HL-60 (cell line): ENCODE measurements around the gene LRFN4.

ENCODE experiments used
- DNase-seq, 2 experiments: peaks; one replicate each; pipeline ENCODE4 v3.0.0-alpha.2; 2010 to 2020; ENCODE audit warnings: low read depth in 1 of 2, low spot score in 1 of 2
- H3K27ac ChIP-seq: fragments of 250-450 bp; sonication (Bioruptor Pico); replicated peaks from 2 replicates; pipeline ENCODE4 v1.5.1; 2020; ENCODE audit warnings: mild to moderate bottlenecking, moderate library complexity
- H3K27me3 ChIP-seq: fragments of 250-450 bp; sonication (Bioruptor Pico); 2 replicates; pipeline ENCODE4 v1.5.1; 2021; ENCODE audit warnings: mild to moderate bottlenecking, moderate library complexity; ENCODE audit not compliant: insufficient read depth, poor library complexity, severe bottlenecking
- H3K4me3 ChIP-seq: replicated peaks from 2 replicates; pipeline ENCODE4 v1.5.1; 2011; ENCODE audit warnings: mild to moderate bottlenecking, control low read depth, low read length; ENCODE audit not compliant: insufficient read depth
- GABPA ChIP-seq: IDR thresholded peaks from 2 replicates; pipeline ENCODE4 v1.6.1; 2012; ENCODE audit warnings: low read depth
- POLR2AphosphoS5 ChIP-seq: IDR thresholded peaks from 2 replicates; pipeline ENCODE4 v1.6.1; 2012; ENCODE audit warnings: low read depth
- SPI1 ChIP-seq: IDR thresholded peaks from 2 replicates; pipeline ENCODE4 v1.6.1; 2012; ENCODE audit warnings: low read depth, mild to moderate bottlenecking, borderline replicate concordance
- TF ChIP-seq, protein P1 (sequence below): IDR thresholded peaks from 2 replicates; pipeline ENCODE4 v1.6.1; 2012; ENCODE audit warnings: low read depth; ENCODE audit not compliant: insufficient replicate concordance
- TF ChIP-seq, protein P2 (sequence below): IDR thresholded peaks from one replicate; pipeline ENCODE4 v1.5.1; 2011; ENCODE audit warnings: low read length, control low read depth, inconsistent platforms; ENCODE audit not compliant: insufficient read depth

LRFN4 gene

DNA sequence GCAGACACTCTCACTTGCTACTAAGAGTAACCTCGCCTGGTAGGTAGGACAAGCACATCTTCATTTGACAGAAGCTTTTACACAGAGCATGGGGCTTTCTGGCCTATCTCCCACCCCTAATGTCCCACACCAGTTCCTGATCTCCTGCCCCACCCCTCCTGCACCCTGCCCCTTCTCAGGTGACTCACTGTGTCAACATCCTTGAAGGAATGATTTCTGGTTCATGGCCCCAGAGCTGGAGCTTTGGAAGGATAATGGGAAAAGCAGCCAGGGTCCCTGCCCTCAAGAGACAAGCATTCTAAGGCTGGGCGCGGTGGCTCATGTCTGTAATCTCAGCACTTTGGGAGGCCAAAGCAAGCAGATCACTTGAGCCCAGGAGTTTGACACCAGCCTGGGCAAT lies 47.2 kb downstream of the LRFN4 start:
- no peak for TF ChIP-seq GABPA
- no peaks in the 10 kb centered on the region for H3K27me3 ChIP-seq
- no peak overlapping the region for H3K4me3 ChIP-seq
- no peak overlapping the region for H3K27ac ChIP-seq
- no peak for DNase-seq

DNA sequence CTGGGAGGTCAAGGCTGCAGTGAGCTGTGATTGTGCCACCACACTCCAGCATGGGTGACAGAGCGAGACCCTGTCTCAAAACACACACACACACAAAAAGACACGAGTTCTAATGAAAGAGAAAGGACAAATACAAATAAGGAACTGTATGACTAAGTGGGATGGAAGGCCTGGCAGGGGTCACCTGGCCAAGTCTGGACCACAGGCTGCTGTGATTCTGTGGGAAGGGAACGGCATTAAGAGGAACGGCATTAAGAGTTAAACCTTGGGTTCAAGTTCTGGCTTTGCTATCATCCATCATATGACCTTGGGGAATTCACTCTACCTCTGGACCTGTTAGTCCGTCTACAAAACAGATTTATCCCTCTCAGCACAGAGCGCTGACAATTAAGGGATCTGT lies 47.7 kb downstream of the LRFN4 start:
- H3K27me3 ChIP-seq = no peaks in the 10 kb centered on the region
- H3K4me3 ChIP-seq = no peak overlapping the region
- no peak for DNase-seq
- no peak overlapping the region for H3K27ac ChIP-seq
- no peak for TF ChIP-seq POLR2AphosphoS5
- TF ChIP-seq, protein P1, sequence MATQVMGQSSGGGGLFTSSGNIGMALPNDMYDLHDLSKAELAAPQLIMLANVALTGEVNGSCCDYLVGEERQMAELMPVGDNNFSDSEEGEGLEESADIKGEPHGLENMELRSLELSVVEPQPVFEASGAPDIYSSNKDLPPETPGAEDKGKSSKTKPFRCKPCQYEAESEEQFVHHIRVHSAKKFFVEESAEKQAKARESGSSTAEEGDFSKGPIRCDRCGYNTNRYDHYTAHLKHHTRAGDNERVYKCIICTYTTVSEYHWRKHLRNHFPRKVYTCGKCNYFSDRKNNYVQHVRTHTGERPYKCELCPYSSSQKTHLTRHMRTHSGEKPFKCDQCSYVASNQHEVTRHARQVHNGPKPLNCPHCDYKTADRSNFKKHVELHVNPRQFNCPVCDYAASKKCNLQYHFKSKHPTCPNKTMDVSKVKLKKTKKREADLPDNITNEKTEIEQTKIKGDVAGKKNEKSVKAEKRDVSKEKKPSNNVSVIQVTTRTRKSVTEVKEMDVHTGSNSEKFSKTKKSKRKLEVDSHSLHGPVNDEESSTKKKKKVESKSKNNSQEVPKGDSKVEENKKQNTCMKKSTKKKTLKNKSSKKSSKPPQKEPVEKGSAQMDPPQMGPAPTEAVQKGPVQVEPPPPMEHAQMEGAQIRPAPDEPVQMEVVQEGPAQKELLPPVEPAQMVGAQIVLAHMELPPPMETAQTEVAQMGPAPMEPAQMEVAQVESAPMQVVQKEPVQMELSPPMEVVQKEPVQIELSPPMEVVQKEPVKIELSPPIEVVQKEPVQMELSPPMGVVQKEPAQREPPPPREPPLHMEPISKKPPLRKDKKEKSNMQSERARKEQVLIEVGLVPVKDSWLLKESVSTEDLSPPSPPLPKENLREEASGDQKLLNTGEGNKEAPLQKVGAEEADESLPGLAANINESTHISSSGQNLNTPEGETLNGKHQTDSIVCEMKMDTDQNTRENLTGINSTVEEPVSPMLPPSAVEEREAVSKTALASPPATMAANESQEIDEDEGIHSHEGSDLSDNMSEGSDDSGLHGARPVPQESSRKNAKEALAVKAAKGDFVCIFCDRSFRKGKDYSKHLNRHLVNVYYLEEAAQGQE = no peak
- TF ChIP-seq, protein P2, sequence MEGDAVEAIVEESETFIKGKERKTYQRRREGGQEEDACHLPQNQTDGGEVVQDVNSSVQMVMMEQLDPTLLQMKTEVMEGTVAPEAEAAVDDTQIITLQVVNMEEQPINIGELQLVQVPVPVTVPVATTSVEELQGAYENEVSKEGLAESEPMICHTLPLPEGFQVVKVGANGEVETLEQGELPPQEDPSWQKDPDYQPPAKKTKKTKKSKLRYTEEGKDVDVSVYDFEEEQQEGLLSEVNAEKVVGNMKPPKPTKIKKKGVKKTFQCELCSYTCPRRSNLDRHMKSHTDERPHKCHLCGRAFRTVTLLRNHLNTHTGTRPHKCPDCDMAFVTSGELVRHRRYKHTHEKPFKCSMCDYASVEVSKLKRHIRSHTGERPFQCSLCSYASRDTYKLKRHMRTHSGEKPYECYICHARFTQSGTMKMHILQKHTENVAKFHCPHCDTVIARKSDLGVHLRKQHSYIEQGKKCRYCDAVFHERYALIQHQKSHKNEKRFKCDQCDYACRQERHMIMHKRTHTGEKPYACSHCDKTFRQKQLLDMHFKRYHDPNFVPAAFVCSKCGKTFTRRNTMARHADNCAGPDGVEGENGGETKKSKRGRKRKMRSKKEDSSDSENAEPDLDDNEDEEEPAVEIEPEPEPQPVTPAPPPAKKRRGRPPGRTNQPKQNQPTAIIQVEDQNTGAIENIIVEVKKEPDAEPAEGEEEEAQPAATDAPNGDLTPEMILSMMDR = no peak
- TF ChIP-seq SPI1 = no peak
- no peak for TF ChIP-seq GABPA

DNA sequence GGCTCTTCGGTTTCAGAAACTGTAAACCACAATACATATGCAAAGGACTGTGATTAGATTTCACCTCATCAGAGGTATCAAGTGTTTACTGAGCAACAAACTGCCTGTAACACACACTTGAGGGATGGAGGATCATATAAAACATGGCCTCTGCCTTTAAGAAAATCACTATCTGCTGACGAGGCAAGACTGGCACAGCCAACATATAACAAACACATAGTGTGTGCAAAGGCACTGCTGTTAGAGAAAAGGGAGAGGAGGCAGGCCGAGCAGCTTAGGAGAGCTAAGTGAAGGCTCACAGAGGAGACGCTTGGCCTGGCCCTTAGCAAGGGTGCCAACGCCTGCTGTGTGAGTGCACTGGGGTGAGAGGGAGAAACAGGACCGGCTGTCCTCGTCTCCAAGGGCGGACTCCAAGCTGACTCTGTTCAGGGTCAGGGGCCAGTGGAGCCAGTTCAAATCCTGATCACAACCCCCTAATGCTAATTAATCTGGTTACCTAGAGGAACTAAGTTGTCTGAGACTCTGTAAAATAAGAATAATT lies 48.2 kb downstream of the LRFN4 start:
- H3K27ac ChIP-seq = no peak overlapping the region
- H3K4me3 ChIP-seq = no peak overlapping the region
- DNase-seq = no peak
- H3K27me3 ChIP-seq = no peaks in the 10 kb centered on the region
- TF ChIP-seq POLR2AphosphoS5 (no peak), GABPA (no peak)
- TF ChIP-seq, protein P2 = no peak

DNA sequence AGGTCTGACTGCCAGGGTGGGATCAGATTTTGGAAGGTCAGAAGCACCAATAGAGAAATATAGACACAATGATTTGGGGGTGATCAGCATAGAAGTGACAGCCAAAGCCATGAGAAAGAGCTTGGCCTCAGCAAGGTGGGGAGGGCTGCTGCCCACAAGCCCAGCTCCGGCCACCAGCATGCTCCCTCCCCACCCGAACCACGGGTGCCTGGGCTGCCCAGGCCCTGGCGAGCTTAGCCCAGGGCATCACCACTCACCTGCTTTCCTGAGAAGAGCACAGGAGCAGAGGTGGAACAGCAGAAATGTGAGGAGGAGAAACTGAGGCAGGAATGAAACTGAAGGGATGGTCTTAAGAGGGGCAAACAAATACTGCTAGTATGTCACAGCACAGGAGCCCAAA lies 48.8 kb downstream of the LRFN4 start:
- Histone ChIP-seq H3K27ac (no peak overlapping the region), H3K27me3 (no peaks in the 10 kb centered on the region), H3K4me3 (no peak overlapping the region)
- no peak for DNase-seq
- no peak for TF ChIP-seq GABPA
- no peak for TF ChIP-seq POLR2AphosphoS5
- no peak for TF ChIP-seq SPI1
- TF ChIP-seq, protein P1 = no peak
- TF ChIP-seq, protein P2 = no peak
